HuH-7 (cell line): ENCODE data around the gene PRKN.
A peak's percentile ranks its signal among the peaks of the same experiment; 100 is the strongest.

Source experiments
- DNase-seq: peaks from one replicate; pipeline ENCODE4 v3.0.0; 2011; ENCODE audit warnings: low spot score

The PRKN gene

DNA sequence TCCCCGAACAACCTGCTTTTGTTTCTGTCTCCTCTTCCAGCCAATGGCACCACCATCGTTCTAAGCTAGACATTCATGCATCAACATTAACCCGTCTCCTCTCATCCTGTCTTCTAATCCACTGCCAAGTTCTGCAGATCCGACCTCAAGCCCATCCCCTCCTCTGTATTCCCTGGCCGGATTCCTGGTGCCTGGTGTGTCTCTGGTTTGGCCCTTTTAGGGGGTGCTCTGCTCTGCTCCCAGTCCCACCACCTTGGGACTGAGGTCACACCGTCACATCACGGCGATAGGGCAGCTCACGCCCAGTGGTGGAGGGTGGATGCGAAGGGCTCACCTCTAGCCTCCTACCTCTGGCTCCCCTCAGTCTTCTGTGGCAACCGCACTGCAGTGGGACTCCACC, 1351.2 kb downstream of the PRKN start:
- DNase-seq = no peak

DNA sequence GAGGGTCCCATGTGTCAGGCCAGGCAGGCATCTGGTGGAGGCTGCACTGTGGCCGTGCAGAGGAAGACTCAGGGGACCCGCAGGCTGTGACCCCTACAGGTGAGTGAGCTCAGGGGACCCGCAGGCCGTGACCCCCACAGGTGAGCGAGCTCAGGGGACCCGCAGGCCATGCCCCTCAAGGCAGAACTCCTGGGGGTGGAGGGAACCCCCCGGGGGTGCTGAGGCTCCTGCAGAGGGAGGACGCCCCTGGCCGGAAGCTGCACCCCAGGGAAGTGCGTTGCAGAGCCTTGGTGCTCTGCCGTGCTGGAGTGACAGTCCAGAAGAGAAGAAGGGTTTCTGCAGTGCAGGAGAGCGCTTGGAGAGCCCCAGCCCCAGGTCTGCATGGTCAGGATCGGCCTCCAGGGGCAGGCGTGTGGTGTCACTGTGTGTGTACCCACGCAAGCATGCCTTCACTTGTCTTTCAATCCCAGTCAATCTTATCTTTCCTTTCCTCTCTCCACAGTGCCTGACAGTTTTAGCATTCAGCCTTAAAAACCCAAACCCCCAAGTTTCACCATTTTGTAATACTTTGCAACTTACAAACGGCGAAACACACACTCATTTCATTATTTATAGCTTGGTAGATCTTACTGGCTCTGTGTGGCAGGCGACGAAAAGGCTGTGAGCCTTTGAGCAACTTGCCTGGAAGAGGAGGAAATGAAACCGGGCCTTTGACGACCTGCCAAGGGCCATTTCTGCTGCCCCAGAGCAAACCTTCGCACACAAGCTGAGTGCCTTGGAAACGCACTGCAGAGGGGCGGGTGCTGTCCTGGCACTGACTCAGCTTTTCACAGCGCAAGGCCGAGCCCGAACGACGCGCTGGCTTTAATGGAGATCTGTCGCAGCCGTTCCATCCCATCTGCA, 1352.3 kb downstream of the PRKN start:
- DNase-seq = peak; percentile 26

DNA sequence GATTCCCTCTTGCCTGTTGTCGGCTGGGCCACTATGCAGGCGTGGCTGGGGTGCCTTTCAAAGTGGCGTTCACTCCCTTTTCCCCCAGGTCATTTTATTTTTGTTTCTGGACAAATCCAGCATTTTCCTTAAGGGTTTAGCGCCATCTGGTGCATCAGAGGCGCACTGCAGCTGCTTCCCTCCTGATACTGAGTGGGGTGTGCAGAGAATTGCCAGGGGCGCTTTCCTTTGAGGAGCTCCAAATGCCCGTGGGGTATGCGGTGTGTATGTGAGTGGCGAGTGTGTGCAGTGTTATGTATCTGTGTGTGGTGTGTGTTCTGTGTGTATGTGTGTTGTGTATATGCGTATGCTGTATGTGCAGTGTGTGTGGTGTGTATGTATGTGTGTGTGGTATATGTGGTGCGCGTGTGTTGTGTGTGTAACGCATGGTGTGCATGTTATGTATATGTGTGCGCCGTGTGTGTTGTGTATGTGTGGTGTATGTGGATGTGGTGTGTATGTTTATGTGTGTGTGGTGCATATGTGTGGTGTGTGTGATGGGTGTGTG, 1353.6 kb downstream of the PRKN start:
- peak; percentile 87 for DNase-seq

DNA sequence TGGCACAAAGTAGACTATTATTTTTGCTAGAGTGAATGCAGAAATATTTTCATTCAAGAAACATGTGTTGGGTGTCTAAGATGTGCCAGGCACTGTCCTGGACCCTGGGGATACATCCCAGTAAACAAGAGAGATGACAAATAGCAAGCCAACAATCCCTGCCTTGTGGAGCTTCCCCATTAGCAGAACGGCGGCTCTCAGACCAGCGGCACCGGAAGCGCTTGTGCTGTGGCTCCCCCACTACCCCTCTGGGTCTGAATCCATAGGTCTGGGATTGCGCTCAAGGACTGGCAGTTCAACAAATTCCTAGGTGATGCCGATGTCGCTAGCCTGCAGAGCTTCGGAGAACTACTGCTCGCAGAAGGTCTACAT, 1355.2 kb downstream of the PRKN start:
- DNase-seq = no peak

DNA sequence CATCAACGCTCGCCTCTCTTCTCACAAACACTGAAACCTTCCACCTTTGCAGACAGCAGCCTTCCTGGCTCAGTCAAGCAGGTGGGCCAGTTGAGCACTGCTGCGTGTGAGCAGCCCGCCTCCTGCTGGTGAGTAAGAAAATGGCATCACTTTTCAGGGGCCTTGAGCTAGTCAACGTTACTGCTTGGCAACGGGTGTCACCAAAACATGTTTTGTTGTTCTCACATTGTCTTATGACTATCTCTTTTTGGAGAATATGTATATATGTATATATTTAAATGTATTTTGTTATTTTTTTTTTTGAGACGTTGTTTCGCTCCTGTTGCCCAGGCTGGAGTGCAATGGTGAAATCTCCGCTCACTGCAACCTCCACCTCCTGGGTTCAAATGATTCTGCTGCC, 1356.7 kb downstream of the PRKN start:
- peak; percentile 80 for DNase-seq

DNA sequence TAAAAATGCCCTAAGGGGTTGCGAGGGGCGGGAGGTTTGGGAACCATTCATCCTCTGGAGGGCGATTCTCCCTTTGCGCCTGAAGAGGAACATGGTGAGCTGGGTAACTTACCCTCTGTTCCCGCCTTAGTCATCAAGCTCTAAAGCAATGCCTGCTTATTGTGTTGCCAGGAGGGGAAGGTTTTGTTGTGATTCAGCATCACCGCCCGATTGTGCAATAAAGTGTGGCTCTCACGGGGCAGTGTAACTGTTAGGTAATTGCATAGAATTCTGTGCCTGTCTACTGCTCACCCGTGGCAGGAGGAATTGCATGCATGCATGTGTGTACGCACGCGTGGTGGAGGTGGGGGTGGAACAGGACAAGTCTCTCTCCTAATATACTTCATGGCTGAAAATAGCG, 1358.2 kb downstream of the PRKN start:
- DNase-seq = no peak

DNA sequence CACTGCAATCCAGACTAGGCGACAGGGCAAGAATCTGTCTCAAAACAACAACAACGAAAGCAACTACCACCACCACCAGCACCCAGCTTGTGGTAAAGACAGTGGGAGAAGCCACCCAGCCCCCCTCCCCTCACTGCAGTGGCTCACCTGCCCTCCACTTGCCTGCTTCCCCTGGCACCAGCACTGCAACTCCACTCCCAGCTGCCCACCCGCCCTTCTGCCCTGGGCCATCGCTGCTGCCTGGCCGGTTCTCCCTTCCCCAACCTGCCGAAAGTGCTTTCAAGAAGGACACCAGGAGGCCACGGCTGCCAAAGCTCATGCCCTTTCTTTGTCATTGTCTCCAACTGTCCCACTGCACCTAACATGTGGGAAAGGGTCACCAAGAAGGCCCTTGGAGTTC, 1359.1 kb downstream of the PRKN start:
- DNase-seq = no peak

DNA sequence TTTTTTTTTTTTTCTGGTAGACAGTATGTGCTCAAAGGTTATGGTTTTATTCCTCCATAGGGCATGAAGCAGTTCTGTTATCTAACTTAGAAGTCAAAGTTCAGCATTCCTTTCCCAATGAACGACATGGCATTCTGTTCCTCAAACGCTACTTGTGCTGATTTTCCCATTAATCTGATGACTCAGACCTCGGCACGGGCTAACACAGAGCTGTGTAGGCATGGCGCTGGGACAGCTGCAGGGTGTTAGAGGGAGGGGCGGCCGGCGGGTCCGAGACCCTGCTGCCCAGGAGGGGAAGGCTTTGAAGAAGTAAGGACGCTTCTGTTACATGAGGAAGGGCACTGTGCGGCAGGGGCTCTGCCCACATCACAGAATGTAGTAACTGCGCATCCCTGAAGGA, 1360.1 kb downstream of the PRKN start:
- DNase-seq = no peak

DNA sequence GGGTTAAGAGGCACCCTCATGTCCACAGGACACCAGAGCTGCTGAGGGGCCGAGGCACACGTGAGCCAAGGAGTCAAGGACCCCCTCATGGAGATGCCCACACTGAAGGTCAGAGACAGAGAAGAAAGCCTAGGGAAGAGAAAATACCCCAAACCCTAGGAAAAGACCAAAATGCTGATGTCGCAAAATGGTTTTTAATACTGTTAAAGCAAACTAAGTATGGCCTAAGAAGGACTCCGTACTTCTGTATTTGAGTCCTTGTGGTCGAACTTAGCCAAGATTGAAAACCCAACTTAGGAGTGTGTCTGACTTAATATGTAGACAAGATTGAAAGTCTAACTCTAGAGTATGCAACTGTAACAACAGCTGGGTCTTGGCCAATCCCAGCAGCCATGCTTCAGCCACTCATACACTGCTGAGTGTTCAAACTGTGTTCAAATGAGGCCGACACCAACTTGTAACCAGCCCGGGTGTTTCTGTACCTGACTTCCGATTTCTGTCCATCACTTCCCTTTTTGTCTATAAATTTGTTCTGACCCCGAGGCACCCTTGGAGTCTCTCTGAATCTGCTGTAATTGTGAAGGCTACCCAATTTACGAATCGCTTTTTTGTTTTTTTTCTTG, 1361.2 kb downstream of the PRKN start:
- no peak for DNase-seq

DNA sequence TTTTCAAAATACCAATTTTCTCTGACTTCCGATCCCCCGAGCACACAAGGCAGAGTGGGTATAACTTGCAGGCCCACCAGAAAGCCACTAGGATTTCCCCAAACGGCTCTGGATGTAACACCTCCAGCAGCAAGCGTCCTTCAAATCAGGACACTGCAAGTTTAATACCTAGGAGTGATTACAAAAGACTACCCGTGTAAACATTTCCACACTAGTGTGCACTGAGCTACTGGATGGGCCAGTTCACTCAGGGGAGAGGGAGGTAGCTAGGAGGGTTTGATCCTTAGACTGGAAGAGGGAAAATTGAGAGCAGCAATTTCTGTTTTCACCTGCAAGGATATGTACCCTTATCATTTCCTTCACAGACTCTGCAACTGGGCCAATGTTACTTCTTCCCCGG, 1361.9 kb downstream of the PRKN start:
- DNase-seq = no peak

DNA sequence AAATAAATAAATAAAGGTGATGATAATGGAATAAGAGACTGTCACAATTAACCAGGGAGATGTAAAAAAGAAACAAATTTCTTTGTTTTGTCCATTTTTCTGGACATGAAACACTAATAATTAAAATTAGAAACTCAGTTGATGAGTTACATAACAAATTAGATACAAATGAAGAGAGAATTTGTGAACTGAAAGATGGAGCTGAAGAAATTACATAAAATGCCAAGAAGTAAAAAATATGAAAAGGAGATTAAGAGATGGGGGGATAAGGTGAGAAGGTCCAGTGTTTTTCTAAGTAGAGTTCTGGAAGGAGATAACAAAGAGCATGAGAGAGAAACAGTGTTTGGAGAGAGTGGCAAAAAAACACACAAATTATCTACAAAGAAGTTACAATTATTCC, 1364.3 kb downstream of the PRKN start:
- DNase-seq = no peak

DNA sequence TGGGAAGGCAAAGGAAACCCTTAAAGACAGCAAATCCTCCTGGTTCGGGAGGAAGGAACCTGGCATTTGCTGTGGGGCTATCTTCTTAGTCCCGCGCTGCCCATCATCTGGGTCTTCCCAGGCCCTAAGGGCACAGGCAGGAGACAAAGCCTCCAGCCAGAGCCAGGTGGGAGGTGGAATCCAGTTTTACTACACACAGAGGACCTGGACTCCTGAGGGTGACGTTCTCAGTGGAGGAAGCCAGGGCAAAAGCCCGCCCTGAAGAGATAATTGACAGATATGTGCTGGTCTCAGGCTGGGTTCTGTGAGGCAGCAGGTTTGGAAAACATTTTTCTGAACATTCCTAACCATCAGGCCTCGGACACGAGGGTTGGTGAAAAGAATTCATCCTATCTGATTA, 1365.3 kb downstream of the PRKN start:
- DNase-seq = no peak

DNA sequence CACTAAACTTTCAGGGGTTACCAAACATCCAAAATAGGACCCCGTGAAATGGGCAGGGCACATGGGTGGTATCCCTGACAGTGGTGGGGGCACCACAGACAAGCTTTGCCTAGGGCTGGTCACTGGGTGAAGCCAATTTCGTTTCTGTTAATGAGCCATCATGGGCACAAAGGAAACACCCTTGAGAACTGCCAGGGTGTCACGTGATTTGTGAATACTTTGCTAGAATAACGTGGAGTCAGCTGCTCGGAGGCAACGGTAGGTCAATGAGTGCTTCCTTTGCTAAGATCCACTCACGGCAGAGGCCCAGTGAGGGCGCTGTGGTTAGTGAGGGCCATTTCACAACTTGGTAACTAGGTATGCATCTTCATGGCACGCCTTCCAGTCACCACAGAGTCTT, 1366.0 kb downstream of the PRKN start:
- DNase-seq = no peak

DNA sequence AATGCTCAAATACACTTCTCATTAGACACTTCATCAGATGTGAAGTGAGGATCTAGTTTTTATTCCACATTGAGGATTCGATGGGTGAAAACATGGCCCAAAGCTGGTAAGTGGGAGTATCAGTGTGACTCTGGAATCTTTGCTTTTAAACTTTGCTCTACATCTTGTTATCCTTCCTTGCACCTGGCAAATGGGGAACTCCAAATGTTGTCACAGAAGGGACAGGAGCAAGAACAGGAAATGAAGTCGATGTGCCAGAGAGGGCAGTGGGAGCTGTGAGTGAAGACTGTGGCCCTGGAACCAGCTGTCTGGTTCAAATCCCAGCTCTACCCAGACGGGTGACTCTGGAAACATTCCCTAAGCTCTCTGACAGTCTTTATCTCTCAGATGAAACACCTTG, 1367.0 kb downstream of the PRKN start:
- no peak for DNase-seq

DNA sequence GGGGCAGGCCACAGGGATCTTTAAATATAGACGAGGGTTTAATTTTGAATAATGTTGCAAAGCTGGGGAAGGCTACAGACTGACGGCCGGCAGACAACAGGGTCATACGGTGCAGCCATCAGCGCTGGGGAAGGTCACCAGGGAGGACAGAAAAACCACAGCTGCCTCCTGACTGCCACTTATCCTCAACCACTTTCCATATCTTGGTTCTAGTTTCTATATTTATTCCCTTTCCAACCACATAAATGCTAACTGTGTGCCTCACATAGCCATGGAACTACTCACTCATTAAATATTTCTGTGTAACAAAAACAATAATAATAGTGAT, 1368.0 kb downstream of the PRKN start:
- DNase-seq = no peak

DNA sequence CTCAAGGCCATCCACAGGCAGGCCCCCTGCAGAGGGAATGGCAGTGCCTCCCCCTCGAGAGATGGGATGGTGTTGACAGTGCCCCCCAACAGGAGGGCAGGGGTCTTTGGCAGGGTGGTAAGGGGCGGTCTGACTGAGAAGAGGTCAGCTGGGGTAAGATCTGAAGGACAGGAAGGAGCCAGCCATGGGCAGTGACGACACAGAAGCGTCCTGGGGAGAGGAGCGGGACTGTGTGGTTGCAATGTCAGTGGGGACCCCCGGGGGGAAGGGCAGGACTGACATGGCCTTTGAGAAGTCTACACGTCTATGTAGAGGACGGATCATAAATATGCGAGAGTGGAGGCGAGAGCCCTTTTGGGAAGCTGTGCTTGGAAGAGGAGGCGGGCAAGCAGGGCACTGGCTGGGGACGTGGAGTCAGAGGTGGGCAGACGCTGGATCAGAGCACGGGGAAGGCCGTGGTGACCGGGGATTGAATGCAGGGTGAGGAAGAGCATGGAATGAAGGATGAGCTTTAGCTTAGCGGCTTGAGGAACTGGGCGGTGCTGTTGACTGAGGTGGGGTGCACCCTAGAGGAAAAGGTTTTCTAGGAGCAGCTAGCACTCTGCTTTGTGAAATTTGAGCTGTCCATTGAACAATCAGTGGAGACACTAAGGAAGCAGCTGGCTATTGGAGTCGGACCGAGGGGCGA, 1371.3 kb downstream of the PRKN start:
- DNase-seq = no peak

DNA sequence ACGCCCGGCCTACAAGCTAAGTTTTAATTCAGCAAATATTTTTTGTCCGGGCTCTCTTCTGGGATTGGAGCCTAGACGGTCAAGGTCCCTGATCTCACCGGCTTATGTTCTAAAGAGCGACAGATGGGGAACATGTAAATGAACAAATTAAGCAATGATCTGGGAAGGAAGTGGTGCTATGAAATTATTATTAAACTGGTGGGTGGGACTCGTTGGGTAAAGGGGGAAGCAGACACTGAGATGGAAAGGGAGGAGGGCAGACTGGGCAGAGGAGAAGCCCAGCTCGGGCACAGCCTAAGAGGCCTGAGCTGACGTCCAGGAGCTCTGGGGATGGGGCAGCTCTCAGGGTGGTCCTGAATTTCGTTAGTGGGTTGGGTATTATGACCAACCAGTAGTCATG, 1371.9 kb downstream of the PRKN start:
- no peak for DNase-seq

DNA sequence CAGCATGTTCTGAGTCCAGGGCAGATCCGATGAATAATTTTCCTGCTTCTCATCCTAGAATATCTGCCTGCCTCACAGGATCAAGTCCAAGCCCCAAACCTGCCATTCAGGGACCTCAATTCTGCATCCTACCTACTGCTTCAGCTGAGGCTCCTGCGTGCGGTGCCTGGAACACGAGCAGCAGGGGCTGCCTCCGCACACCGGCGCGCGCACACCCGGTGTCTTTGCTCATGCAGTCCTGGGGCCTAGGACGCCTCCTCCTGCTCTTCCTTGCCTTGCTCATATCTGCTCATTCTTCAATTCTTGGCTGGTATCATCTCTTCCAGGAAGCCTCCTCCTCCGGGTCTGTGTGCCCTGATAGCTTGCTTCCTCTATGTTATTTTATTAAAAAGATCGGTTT, 1372.6 kb downstream of the PRKN start:
- no peak for DNase-seq

DNA sequence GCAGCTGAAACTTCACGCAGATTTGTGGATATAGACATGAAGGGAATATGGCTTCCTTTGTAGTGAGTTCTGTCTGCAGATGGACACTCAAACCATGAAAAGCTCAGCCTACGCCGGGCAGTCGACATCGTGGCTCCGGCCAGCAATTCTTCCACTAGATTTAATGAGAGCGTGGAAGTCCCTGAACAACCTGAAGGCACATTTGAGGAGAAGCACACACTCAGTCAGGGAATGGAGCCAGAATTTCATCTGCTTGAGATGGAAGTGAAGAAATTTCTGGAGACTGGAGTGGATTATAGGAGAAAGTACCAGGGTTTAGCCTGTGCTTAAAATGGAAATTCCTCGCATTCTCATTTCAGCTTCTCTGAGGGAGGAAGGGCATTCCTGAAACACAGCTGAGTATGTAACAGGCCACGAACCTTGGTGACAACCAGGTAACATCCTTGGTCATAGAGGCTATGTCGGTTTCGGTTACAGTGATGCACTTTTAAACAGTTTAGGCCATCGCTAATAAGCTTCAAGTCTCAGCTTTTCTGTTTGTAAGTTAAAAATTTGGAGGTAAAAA, 1373.2 kb downstream of the PRKN start:
- no peak for DNase-seq

DNA sequence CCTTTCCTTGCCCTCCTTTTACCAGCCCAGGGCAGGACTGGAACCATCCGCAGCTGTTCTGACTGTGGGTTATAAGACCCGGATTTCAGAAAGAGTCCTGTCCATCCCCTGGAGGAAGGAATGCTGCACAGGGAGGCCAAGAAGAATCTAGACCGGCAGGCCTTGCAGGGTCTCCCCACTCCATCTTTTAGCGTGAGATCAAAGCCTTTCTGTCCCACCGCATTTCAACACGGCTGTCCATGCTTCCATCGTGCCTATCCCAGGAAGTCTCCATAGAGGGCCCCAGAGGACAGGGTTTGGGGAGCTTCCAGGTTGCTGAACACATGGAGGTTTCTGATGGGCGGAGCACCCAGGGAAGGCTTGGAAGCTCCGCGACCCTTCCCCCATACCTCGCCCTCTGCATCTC, 1374.4 kb downstream of the PRKN start:
- DNase-seq = peak; percentile 30

DNA sequence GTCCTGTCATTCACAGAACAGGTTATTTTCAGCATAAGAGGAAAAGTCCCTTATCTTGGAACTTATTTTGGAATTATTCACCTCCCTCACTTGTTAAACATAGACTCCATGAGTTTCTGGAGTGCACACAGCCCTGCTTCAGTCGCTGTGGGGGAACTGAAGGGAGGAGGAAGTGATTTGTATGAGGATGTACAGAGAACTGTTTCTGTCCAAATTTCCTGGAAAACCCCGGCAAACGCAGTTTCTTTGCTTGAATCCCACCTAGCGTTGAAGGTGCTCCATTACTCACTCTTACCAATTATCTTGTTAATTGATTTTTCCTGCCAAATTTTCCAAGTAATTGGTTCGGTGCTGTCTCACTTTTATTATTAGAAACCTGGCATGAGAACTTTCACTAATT, 1375.7 kb downstream of the PRKN start:
- no peak for DNase-seq

DNA sequence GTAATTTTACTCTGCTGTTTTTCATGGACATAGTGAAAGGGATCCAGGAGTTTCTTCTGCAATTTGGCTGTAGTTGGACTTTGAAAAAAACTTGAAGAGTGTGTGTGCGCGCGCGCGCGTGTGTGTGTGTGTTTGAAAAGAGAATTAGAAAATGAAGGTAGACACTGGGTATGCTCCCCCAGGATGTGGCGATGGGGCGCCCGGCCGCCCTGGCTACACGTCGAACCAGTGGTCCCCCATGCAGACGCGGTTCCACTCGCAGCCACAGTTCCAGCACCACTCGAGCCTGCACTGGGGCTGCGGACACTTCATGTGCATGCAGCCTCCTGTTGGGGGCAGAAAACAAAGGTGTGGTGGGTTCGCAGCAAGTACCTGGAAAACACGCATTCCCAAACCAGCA, 1377.7 kb downstream of the PRKN start:
- DNase-seq = no peak

DNA sequence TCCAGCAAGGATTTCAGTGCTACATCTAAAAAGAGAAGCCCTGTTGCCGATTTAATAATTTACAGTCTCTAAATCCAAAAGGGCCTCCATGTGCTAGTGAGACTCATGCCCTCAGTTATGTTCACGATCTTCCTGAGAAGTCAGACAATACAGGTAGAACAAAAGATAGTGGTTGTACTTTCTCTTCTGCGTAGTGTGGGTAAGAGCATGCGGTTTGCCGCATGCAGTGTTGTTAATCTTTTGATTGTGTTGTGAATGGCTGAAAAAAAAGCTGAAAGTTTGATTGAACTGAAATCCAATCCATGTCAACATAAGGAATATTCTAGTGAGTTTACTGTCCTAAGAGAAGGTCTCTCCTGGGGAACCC, 1379.0 kb downstream of the PRKN start:
- DNase-seq = no peak
